SH-SY5Y (cell line): ENCODE measurements around the gene KRT80.

ENCODE experiments used
- GATA2 ChIP-seq: IDR thresholded peaks from 2 replicates; pipeline ENCODE4 v1.6.1; 2011; ENCODE audit warnings: mild to moderate bottlenecking, low read depth, low read length
- GATA3 ChIP-seq: IDR thresholded peaks from 2 replicates; pipeline ENCODE4 v1.6.1; 2011; ENCODE audit warnings: low read depth, mild to moderate bottlenecking, low read length, moderate library complexity

DNA sequence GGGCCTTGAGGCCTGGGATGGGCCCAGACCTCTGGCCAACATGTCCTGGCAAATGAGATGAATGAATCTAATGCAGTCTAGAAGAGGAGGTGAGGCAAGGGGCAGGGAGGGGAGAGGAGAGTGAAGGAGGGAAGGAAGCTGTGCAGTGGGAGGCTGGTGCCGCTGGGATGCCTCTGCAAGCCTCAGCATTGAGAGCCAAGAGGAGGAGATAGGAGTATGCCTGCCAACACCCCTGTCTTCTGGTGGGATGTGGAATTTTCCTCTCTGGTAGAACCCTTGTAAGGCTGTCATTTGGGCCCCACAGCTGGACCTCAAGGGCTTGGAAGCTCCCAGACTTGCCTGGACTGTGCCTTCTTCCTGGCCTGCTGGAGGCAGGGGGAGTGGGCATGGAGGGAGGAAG, 21.9 kb downstream of the KRT80 start:
- no peak for TF ChIP-seq GATA2
- TF ChIP-seq GATA3 = no peak
